Fibroblast of the aortic adventitia (primary cell): Measurements from ENCODE around the gene DMRTB1. TPM values are rescaled to one million over a fixed set of nuclear protein-coding genes. Genes with fewer than 3 reads are reported as not detected.
A peak's percentile ranks its signal among the peaks of the same experiment; 100 is the strongest.

Source experiments
- DNase-seq: peaks from one replicate; pipeline ENCODE4 v3.0.0-alpha.2; 2010; ENCODE audit warnings: low read depth
- H3K4me3 ChIP-seq: 2 replicates; pipeline ENCODE4 v1.5.1; 2011; ENCODE audit warnings: low read depth, mild to moderate bottlenecking, control low read depth, low read length, moderate library complexity
- total RNA-seq: library from RNA; depleted of rRNA; stranded (reverse); fragments of >200 nt; gene quantifications from 2 replicates; pipeline ENCODE4 v1.2.3, GENCODE V29; 2012; ENCODE audit warnings: low replicate concordance
- TF ChIP-seq, protein P1 (sequence below): IDR thresholded peaks from 2 replicates; pipeline ENCODE4 v1.5.1; 2011; ENCODE audit warnings: mild to moderate bottlenecking, low read length, control low read depth, inconsistent platforms; ENCODE audit not compliant: insufficient read depth

Gene DMRTB1
- total RNA-seq, 1 donor, result not detected

DNA sequence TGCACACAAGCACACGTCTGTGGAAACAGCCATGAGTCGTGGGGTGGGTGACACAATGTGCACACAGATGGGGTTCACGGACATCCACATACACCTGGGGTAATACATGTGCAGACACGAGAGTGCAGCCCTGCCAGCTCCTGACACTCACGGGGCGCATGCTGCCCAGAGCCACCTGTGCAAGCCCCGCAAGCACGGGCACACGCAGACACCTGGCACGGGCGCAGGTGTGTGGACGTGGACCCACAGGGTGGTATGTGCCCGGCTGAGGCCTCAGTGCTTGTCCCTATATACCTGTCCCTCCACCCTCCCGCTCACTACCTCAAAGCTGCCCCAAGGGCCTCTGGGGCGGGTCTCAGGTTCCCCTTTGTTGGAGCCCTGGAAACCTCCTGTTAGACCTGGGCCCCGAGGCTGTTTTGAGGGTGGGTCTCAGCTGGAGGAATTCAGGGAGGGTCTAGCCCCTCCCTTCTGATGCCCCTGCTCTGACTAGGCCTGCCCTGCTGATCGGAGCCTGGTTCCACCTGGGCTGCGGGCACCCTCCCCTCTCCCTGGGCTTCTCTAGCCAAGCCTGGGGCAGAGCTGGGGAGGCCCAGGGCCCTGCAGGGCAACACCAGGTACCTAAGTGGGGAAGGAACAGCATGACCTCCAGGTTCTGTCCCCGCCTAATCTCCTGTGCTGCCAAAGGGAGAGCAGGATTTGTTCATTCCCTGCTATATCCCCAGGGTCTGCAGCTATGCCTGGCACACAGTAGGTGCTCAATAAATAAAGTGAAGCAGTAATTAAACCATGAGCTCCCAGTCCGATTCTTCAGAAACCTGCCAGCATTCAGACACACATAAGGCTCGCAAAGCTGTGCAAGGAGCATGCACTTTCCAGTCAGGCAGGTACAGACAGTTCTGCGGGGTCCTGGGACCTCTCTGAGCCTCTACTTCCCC is 49.1 kb downstream of the DMRTB1 start:
- DNase-seq, result no peak

DNA sequence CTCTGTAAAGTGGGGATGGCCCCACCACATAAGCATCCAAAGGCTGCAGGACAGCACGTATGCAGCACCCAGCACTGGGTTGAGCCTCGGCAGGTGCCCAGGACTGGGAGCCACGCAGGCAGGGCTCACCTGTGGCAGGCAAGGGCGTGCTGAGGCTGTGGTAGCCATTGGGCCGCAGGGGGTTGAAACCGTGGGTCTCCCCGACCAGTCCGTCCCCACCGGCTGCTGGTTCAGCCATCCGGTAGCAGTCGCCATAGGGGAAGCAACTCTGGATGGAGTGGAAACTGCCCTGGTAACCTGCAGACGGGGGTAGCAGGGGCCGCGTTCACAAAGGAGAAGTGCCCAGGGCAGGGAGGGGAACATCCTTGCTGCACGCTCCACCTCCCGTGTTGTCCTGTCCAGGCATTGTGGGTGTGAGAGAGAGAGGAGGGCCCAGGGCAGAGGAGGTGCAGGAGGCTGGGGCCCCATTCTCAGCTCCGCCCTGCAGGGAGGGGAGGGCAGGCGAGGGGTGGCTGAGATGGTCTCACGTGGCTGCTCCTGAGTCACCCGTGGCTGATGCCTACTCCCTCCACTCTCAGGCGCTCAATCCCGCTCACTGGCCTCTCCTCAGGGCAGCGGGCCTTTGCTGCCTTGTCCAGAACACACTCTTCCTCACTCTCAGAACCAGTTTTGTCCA is 49.9 kb downstream of the DMRTB1 start:
- DNase-seq, result peak; percentile 31
- H3K4me3 ChIP-seq, result no peak overlapping the region
- TF ChIP-seq, protein P1, sequence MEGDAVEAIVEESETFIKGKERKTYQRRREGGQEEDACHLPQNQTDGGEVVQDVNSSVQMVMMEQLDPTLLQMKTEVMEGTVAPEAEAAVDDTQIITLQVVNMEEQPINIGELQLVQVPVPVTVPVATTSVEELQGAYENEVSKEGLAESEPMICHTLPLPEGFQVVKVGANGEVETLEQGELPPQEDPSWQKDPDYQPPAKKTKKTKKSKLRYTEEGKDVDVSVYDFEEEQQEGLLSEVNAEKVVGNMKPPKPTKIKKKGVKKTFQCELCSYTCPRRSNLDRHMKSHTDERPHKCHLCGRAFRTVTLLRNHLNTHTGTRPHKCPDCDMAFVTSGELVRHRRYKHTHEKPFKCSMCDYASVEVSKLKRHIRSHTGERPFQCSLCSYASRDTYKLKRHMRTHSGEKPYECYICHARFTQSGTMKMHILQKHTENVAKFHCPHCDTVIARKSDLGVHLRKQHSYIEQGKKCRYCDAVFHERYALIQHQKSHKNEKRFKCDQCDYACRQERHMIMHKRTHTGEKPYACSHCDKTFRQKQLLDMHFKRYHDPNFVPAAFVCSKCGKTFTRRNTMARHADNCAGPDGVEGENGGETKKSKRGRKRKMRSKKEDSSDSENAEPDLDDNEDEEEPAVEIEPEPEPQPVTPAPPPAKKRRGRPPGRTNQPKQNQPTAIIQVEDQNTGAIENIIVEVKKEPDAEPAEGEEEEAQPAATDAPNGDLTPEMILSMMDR, result no peak

More for the DNA sequence above, 49.1 kb downstream of the DMRTB1 start:
- TF ChIP-seq, protein P1, result no peak
- no peak overlapping the region for H3K4me3 ChIP-seq

DNA sequence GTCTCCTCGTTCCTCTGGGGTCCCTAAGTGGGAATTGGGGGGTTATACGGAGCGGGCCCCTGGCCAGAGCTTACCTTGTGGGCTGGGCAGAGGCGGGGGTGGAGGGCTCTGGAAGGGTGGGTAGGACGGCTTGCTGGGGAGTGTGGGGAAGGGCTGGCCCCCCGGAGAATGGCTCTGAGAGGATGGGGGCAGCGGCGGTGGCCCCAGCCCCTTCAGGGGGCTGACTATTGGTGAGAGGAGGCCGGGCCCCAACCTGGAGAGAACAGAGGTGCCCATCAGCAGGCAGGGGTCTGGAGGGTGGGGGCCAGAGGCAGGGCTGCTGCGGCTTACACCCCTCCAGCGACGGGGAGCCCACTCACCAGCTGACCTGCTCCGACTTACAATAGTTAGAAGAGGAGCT is 50.6 kb downstream of the DMRTB1 start:
- no peak overlapping the region for H3K4me3 ChIP-seq
- TF ChIP-seq, protein P1, result no peak
- no peak for DNase-seq

DNA sequence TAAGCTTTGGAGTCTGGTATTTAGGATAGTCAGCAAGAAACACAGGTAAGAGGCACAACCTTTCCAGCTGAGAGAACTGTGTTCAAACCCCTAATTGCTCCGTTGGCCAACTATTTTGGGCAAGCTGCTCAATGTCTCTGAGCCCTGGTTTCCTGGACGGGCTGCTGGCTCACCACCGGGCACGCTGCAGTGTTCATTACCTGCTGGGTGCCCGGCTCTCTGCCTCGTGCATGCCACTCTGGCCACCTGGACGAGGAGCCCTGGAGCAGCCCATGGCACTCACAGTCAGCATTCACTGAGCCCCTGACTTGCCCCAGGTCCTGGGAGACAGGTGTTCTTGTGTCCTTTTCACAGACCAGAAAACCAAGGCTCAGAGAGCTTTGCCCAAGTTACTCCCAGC is 51.0 kb downstream of the DMRTB1 start:
- TF ChIP-seq, protein P1, result no peak
- DNase-seq, result no peak
- no peak overlapping the region for H3K4me3 ChIP-seq

DNA sequence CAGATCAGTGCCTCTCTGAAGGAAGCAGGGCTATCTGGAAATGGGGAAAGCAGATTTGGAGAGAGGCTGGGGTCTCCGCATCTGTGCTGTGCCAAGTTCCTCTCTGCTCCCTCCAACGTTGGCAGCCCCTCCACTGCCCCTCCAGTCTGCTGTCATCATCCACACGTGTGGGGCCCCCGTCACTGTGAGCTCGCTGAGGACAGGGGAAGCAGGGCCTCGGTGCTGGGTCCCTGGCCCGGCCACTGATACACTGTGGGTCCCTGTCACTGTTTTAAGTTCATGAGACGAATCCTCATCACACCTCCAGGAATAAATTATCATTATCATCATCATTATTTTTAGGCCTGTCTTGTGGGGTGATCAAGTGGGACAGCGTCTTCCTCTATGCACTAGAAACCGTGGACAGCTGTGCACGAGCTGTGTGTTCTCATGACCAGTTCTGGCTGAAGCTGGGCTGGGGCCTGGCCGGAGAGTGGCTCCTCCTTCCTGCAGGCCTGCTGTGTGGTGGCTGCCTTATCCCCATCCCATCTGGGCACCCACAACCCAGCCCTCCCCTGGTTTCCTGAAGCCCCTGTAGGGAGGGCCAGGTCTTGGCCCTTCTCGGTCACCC is 52.2 kb downstream of the DMRTB1 start:
- no peak overlapping the region for H3K4me3 ChIP-seq
- peak; percentile 18 for DNase-seq
- TF ChIP-seq, protein P1, result no peak

DNA sequence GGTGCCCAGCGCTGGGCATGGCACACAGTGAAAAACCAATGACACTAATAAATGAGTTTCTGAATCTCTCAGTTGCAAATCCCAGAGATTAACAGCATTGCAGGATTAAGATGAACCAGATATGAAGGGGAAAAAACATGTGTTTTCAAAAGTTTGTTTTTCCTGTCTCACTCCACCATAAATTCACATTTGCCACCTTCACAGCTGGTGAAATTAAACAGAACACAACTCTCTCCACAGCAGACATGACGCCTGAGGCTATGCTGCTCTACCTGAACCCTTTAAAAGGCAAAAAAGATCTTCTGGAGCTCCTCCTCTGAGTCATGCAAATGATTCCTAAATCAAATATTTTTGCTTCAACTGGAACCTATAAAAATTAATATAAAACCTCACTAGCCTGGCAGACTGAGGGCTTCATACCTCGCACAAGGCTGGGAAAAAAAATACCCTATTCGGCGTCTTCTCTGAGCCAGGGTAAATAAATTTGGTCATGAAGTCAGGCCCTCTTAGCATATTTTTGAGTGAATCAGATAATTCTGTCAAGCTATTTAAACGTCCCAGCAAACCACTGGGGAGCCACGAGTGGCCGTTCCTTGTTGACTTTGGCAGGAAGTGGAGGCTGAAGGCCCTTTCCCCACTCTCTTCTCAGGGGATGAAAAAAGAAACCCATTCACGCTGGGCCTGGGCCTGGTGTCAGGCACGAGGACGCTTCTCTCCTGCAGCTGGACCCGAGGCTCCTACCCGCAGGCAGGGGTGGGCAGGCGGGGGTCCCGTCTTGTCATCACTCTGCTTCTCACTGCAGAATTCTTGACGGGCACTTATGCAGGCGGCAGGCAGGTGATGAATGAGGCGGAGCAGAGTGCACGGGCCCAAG is 53.0 kb downstream of the DMRTB1 start:
- TF ChIP-seq, protein P1, result no peak
- peak; percentile 87 for DNase-seq
- H3K4me3 ChIP-seq, result no peak overlapping the region
